CD4-positive, alpha-beta T cell (primary cell): ENCODE results near the gene WDFY2. TPM values are rescaled to one million over a fixed set of nuclear protein-coding genes. Genes with fewer than 3 reads are reported as not detected.

Experiments used
- ATAC-seq: fragments of 200-7000 bp; cut with Tn5 transposase; one replicate; pipeline ENCODE4 v1.10.0; 2022; ENCODE audit warnings: mild to moderate bottlenecking; ENCODE audit not compliant: poor library complexity
- CTCF ChIA-PET: fragments of 350-600 bp; sonication (Branson Sonifier 250); formaldehyde crosslinking; loops from one replicate; lab custom pipeline; 2021; ENCODE audit warnings: antibody characterized with exemption, inconsistent platforms; lab: Charles Lee
- POLR2A ChIA-PET: fragments of 350-600 bp; sonication (Branson Sonifier 250); formaldehyde crosslinking; loops from one replicate; lab custom pipeline; 2021; ENCODE audit warnings: antibody characterized with exemption, inconsistent platforms; lab: Charles Lee
- DNase-seq, 14 experiments: peaks; one replicate each; pipeline ENCODE4 v3.0.0-alpha.2; 2013 to 2020; ENCODE audit warnings: mixed read lengths in 2 of 14
- H3K27ac ChIP-seq, 2 donors: one replicate each; pipeline versions ENCODE4 v1.5.1 to v1.7.0; 2013; ENCODE audit warnings: low read length in 2 of 2, low read depth in 1 of 2, mild to moderate bottlenecking in 1 of 2
- H3K27me3 ChIP-seq, 2 experiments: 1 replicate in 1 of 2; 2 replicates in 1 of 2; pipeline versions ENCODE4 v1.6.1 to v1.7.0; 2013; ENCODE audit warnings: low read length in 2 of 2, control low read depth in 1 of 2, mild to moderate bottlenecking in 1 of 2, moderate library complexity in 1 of 2; ENCODE audit not compliant: insufficient read depth in 2 of 2, control insufficient read depth in 1 of 2
- H3K36me3 ChIP-seq: one replicate; pipeline ENCODE4 v1.6.1; 2013; ENCODE audit warnings: low read length, control low read depth; ENCODE audit not compliant: insufficient read depth
- H3K4me1 ChIP-seq: one replicate; pipeline ENCODE4 v1.6.1; 2013; ENCODE audit warnings: low read length, control low read depth; ENCODE audit not compliant: insufficient read depth
- H3K4me3 ChIP-seq: one replicate; pipeline ENCODE4 v1.5.1; 2013; ENCODE audit warnings: mild to moderate bottlenecking, low read length, moderate library complexity
- H3K9me3 ChIP-seq, 2 experiments: 1 replicate in 1 of 2; 2 replicates in 1 of 2; pipeline versions ENCODE4 v1.6.1 to v1.7.0; 2013; ENCODE audit warnings: low read length in 2 of 2, mild to moderate bottlenecking in 2 of 2, control low read depth in 1 of 2, moderate library complexity in 1 of 2; ENCODE audit not compliant: control insufficient read depth in 1 of 2, insufficient read depth in 1 of 2
- H3K27ac Mint-ChIP-seq: one replicate; pipeline ENCODE4 v1.8.0; 2020; ENCODE audit warnings: mixed read lengths
- H3K27me3 Mint-ChIP-seq: one replicate; pipeline ENCODE4 v1.8.0; 2021; ENCODE audit warnings: mixed read lengths
- H3K36me3 Mint-ChIP-seq: one replicate; pipeline ENCODE4 v1.8.0; 2021; ENCODE audit warnings: low read depth, mixed read lengths
- H3K4me1 Mint-ChIP-seq: one replicate; pipeline ENCODE4 v1.8.0; 2021; ENCODE audit warnings: low read depth, mixed read lengths
- H3K4me3 Mint-ChIP-seq: one replicate; pipeline ENCODE4 v1.8.0; 2020; ENCODE audit warnings: mild to moderate bottlenecking, mixed read lengths
- H3K9me3 Mint-ChIP-seq: one replicate; pipeline ENCODE4 v1.8.0; 2020; ENCODE audit warnings: mixed read lengths
- intact Hi-C, 2 experiments: fragments of 100-400 bp; cut with DNase I in 1 of 2; cut with micrococcal nuclease in 1 of 2; formaldehyde crosslinking; loops; one replicate each; pipeline versions ENCODE4 v1.15.1 to v1.9.0; 2023 to 2025; cut with DNase I, micrococcal nuclease
- total RNA-seq, 174 experiments: library from RNA in 2 of 174; stranded (reverse) in 2 of 174; gene quantifications; one replicate each; pipeline ENCODE4 v1.2.3 and lab custom pipeline; 2021 to 2026
- TF ChIP-seq, protein P1 (sequence below): fragments of 200-600 bp; IDR thresholded peaks from one replicate; pipeline ENCODE4 v1.8.0; 2022; ENCODE audit warnings: antibody characterized with exemption, mild to moderate bottlenecking

The WDFY2 gene
- total RNA-seq, 2 experiments from 2014 or later, result 21.4 to 21.9 TPM

DNA sequence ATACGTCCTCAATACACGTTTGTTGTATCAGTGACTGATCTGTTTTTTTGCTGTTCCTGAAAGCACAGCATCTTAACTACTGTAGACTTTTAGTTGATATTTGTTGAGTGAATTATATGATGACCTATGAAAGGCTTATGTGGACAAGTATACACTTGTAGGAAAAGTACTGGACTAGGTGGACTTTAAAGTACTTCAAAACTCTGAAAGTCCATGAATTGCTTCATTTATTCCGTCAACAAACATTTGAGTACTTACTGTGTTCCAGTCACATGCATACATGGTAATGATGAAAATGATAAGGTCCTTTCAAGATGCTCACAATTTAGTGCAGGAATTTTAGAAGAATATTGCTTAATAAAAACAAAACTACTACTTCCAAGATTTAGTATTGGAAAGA lies 3.1 kb downstream of the WDFY2 start:
- no peaks in the 10 kb centered on the region for H3K36me3 ChIP-seq
- Mint-ChIP-seq H3K9me3 (no peaks in the 10 kb centered on the region), H3K27me3 (no peaks in the 10 kb centered on the region), H3K36me3 (peaks cover 10% of the 10 kb centered on the region), H3K4me1 (peaks cover 63% of the 10 kb centered on the region), H3K4me3 (peak overlapping the region; percentile 39), H3K27ac (no peak overlapping the region)
- H3K9me3 ChIP-seq, result no peaks in the 10 kb centered on the region
- no peak for ATAC-seq
- no peak for DNase-seq
- H3K4me3 ChIP-seq, result no peak overlapping the region
- TF ChIP-seq, protein P1, sequence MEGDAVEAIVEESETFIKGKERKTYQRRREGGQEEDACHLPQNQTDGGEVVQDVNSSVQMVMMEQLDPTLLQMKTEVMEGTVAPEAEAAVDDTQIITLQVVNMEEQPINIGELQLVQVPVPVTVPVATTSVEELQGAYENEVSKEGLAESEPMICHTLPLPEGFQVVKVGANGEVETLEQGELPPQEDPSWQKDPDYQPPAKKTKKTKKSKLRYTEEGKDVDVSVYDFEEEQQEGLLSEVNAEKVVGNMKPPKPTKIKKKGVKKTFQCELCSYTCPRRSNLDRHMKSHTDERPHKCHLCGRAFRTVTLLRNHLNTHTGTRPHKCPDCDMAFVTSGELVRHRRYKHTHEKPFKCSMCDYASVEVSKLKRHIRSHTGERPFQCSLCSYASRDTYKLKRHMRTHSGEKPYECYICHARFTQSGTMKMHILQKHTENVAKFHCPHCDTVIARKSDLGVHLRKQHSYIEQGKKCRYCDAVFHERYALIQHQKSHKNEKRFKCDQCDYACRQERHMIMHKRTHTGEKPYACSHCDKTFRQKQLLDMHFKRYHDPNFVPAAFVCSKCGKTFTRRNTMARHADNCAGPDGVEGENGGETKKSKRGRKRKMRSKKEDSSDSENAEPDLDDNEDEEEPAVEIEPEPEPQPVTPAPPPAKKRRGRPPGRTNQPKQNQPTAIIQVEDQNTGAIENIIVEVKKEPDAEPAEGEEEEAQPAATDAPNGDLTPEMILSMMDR, result no peak
- H3K27ac ChIP-seq, result no peak overlapping the region
- H3K27me3 ChIP-seq, result no peaks in the 10 kb centered on the region
- ChIA-PET CTCF (interaction anchor here (1.6 kb wide), 1 partner anchor 210 kb away, joined by 6 read pairs; no protein-coding TSS in a partner anchor), POLR2A (interaction anchor here (2.7 to 7.0 kb wide), 2 partner anchors 58 to 135 kb away, joined by 21 to 216 read pairs; partner anchors contain the start of gene INTS6)
- H3K4me1 ChIP-seq, result peaks cover 15% of the 10 kb centered on the region
- intact Hi-C loops, result loop anchor here (5.0 to 10.0 kb wide), 5 partner anchors 40 to 1653 kb away; partner anchors contain the start of genes ALG11 (in 1 of the 2), ATP7B (in 1 of the 2) and SPRYD7 (in 1 of the 2)

DNA sequence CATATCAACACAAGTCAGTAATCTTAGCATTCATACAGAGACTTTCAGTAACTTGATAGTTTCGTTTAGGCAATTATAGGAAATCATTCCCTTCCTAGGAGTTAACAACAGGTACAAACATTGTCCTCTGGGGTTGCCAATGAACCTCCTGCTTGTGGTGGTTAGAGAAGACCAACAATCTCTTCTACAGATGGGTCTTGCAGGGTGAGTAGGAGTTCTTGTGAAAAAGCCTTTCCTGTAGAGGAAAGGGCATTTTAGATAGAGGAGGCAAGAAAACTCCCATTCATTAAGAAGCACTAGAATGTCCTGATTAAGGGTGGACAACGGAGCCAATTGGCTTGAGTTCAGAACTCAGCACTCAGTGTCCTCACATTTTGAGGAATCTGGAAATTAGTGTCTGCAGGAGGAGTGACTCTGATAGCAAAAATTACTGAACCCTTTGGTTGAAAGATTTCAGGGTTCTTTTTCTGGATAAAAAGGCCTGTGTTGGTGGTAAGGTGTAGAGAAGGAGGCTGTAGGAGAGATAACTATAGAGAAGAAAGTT lies 4.2 kb downstream of the WDFY2 start:
- no peak overlapping the region for H3K27ac ChIP-seq
- no peaks in the 10 kb centered on the region for H3K9me3 Mint-ChIP-seq
- H3K27ac Mint-ChIP-seq, result no peak overlapping the region
- no peaks in the 10 kb centered on the region for H3K27me3 Mint-ChIP-seq
- H3K27me3 ChIP-seq, result no peaks in the 10 kb centered on the region
- ChIA-PET CTCF (no interaction called here), POLR2A (no interaction called here)
- peaks cover 10% of the 10 kb centered on the region for H3K36me3 Mint-ChIP-seq
- peaks cover 68% of the 10 kb centered on the region for H3K4me1 Mint-ChIP-seq
- TF ChIP-seq, protein P1, result no peak
- no peak overlapping the region for H3K4me3 Mint-ChIP-seq
- peaks cover 11% of the 10 kb centered on the region for H3K4me1 ChIP-seq
- DNase-seq, result no peak
- no peaks in the 10 kb centered on the region for H3K36me3 ChIP-seq
- H3K4me3 ChIP-seq, result no peak overlapping the region
- no peak for ATAC-seq
- intact Hi-C loops, result loop anchor here (5.0 to 10.0 kb wide), 5 partner anchors 39 to 1654 kb away; partner anchors contain the start of genes ALG11 (in 1 of the 2), ATP7B (in 1 of the 2) and SPRYD7 (in 1 of the 2)
- no peaks in the 10 kb centered on the region for H3K9me3 ChIP-seq

DNA sequence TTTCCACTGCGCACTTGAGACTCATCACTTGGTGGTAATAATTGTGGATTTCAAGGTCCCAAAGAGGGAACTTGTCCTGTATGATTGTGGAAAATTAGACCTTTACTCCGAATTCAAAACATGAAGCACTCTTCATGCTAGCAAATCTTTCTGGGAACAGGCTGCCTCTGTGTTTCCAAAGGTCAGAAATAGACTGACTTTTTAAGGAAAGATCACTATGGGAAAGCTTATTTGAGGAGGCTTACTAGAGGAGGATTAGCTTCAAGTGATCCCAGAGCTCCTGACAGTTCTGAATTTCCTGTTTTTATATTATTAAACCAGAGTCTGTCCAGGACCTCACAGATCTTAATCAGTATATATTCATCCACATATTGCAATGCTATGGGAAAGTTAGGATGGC lies 5.5 kb downstream of the WDFY2 start:
- no peak overlapping the region for H3K4me3 ChIP-seq
- H3K4me1 Mint-ChIP-seq, result peaks cover 71% of the 10 kb centered on the region
- ChIA-PET POLR2A (interaction anchor here (0.9 to 1.3 kb wide), 2 partner anchors 136 to 137 kb away, joined by 3 to 5 read pairs; partner anchors contain the start of gene INTS6), CTCF (no interaction called here)
- no peaks in the 10 kb centered on the region for H3K36me3 ChIP-seq
- no peak overlapping the region for H3K27ac Mint-ChIP-seq
- H3K4me3 Mint-ChIP-seq, result no peak overlapping the region
- H3K9me3 ChIP-seq, result no peaks in the 10 kb centered on the region
- H3K27me3 ChIP-seq, result no peaks in the 10 kb centered on the region
- H3K27me3 Mint-ChIP-seq, result no peaks in the 10 kb centered on the region
- H3K27ac ChIP-seq, result no peak overlapping the region
- TF ChIP-seq, protein P1, result no peak
- no peak for ATAC-seq
- H3K9me3 Mint-ChIP-seq, result no peaks in the 10 kb centered on the region
- peaks cover 7% of the 10 kb centered on the region for H3K4me1 ChIP-seq
- H3K36me3 Mint-ChIP-seq, result peaks cover 11% of the 10 kb centered on the region
- DNase-seq, result no peak
- intact Hi-C loops, result loop anchor here (5.0 to 10.0 kb wide), 5 partner anchors 38 to 1655 kb away; partner anchors contain the start of genes ALG11 (in 1 of the 2), ATP7B (in 1 of the 2) and SPRYD7 (in 1 of the 2)
